ENCODE results near the gene VWDE.
A peak's percentile ranks its signal among the peaks of the same experiment; 100 is the strongest.

Gene VWDE

GRCh38 chr7:12320241-12320986 is 83.3 kb downstream of the VWDE start:
- CTCF ChIA-PET, result no interaction called here
- DNase-seq (ENCODE audit: extremely low spot score), result no peak
- POLR2A ChIA-PET, result no interaction called here

DNA sequence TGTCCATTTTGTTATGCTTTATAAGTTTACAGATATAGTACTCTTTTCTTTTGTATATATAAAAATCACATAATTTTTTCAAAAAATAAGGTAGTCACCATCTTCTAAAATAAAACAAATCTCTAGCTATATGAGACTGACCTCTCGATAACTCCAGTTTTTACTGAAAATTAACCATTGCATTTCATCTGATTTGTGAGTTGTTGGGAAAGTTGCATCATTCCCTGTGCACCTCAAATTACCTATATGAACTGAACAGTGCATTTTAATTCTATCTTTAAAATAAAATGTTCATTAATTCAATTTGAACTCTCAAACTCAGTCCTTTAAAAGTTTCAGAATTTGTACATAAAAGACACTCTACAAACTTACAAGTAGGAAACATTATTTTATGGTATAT is 86.0 kb downstream of the VWDE start:
- DNase-seq (ENCODE audit: extremely low spot score), result no peak
- POLR2A ChIA-PET, result no interaction called here
- TF ChIP-seq ARNT (IDR thresholded peaks at IDR 0.05) (no peak), LEF1 (IDR thresholded peaks at IDR 0.05; ENCODE audit: borderline replicate concordance) (no peak), HDGF (IDR thresholded peaks at IDR 0.05; ENCODE audit: borderline replicate concordance) (no peak), SUZ12 (IDR thresholded peaks at IDR 0.05) (no peak), ELF4 (IDR thresholded peaks at IDR 0.05) (no peak), SP1 (IDR thresholded peaks at IDR 0.05) (no peak), TARDBP (IDR thresholded peaks at IDR 0.05) (no peak), BHLHE40 (IDR thresholded peaks at IDR 0.05; ENCODE audit: borderline replicate concordance) (no peak), L3MBTL2 (conservative IDR thresholded peaks at IDR 0.05) (no peak), CTBP1 (IDR thresholded peaks at IDR 0.05; ENCODE audit: borderline replicate concordance) (no peak)
- CTCF ChIA-PET, result no interaction called here

More at GRCh38 chr7:12320241-12320986, 83.3 kb downstream of the VWDE start:
- TF ChIP-seq FOXM1 (IDR thresholded peaks at IDR 0.05; ENCODE audit: borderline replicate concordance) (no peak), L3MBTL2 (conservative IDR thresholded peaks at IDR 0.05) (no peak), SUZ12 (IDR thresholded peaks at IDR 0.05) (no peak), HDGF (IDR thresholded peaks at IDR 0.05; ENCODE audit: borderline replicate concordance) (no peak), PKNOX1 (IDR thresholded peaks at IDR 0.05) (no peak), SP1 (IDR thresholded peaks at IDR 0.05) (no peak), ARNT (IDR thresholded peaks at IDR 0.05) (no peak), FOXK2 (IDR thresholded peaks at IDR 0.05) (no peak), CTBP1 (IDR thresholded peaks at IDR 0.05; ENCODE audit: borderline replicate concordance) (no peak), ELF4 (IDR thresholded peaks at IDR 0.05) (no peak), FOXA1 (IDR thresholded peaks at IDR 0.05) (no peak), NFRKB (IDR thresholded peaks at IDR 0.05) (no peak), LEF1 (IDR thresholded peaks at IDR 0.05; ENCODE audit: borderline replicate concordance) (no peak)

- ChIA-PET CTCF (no interaction called here), POLR2A (no interaction called here)
- TF ChIP-seq FOXK2 (IDR thresholded peaks at IDR 0.05) (no peak), SUZ12 (IDR thresholded peaks at IDR 0.05) (no peak), CTBP1 (IDR thresholded peaks at IDR 0.05; ENCODE audit: borderline replicate concordance) (no peak)
- DNase-seq (ENCODE audit: extremely low spot score), result no peak
Observed at GRCh38 chr7:12316925-12317324, 86.7 kb downstream of the VWDE start.

- TF ChIP-seq L3MBTL2 (conservative IDR thresholded peaks at IDR 0.05) (no peak), NFRKB (IDR thresholded peaks at IDR 0.05) (no peak), ARNT (IDR thresholded peaks at IDR 0.05) (no peak), FOXK2 (IDR thresholded peaks at IDR 0.05) (no peak), LEF1 (IDR thresholded peaks at IDR 0.05; ENCODE audit: borderline replicate concordance) (no peak), FOXM1 (IDR thresholded peaks at IDR 0.05; ENCODE audit: borderline replicate concordance) (no peak), ELF4 (IDR thresholded peaks at IDR 0.05) (no peak)
- CTCF ChIA-PET, result no interaction called here
- no peak for DNase-seq (ENCODE audit: extremely low spot score)
- POLR2A ChIA-PET, result no interaction called here
Observed at GRCh38 chr7:12315049-12315448, 88.6 kb downstream of the VWDE start.

DNA sequence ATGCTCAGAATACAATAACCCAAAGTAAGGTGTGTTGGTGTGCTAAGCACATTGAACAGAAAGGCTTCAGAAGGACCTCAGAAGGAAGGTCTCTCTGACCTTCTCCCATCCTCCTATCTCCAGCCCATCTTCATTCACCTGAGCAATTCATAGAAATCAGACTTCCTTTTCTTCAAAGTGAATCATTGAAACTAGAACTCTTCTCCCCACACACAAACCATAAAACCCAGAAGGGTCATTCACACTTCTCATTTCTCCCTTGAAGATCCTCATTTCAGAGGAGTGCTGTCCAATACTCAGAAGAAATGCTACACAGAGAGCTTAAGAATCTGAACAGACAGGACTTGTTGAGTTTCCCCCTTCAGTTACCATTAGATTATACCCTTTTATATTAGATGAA is 89.5 kb downstream of the VWDE start:
- CTCF ChIA-PET, result no interaction called here
- POLR2A ChIA-PET, result no interaction called here
- no peak for TF ChIP-seq NFRKB (IDR thresholded peaks at IDR 0.05)
- TF ChIP-seq HDGF (IDR thresholded peaks at IDR 0.05; ENCODE audit: borderline replicate concordance), result no peak
- DNase-seq (ENCODE audit: extremely low spot score), result no peak

GRCh38 chr7:12305502-12305901 is 98.2 kb downstream of the VWDE start:
- CTCF ChIA-PET, result no interaction called here
- POLR2A ChIA-PET, result no interaction called here
- DNase-seq (ENCODE audit: extremely low spot score), result no peak
- no peak for TF ChIP-seq SUZ12 (IDR thresholded peaks at IDR 0.05)
- TF ChIP-seq ZNF384 (IDR thresholded peaks at IDR 0.05), result no peak
- no peak for TF ChIP-seq HDGF (IDR thresholded peaks at IDR 0.05; ENCODE audit: borderline replicate concordance)
- TF ChIP-seq TARDBP (IDR thresholded peaks at IDR 0.05), result no peak
- no peak for TF ChIP-seq ELF4 (IDR thresholded peaks at IDR 0.05)
- TF ChIP-seq ARNT (IDR thresholded peaks at IDR 0.05), result no peak
- no peak for TF ChIP-seq NFRKB (IDR thresholded peaks at IDR 0.05)
- no peak for TF ChIP-seq FOXK2 (IDR thresholded peaks at IDR 0.05)
- no peak for TF ChIP-seq PKNOX1 (IDR thresholded peaks at IDR 0.05)
- no peak for TF ChIP-seq L3MBTL2 (conservative IDR thresholded peaks at IDR 0.05)
- no peak for TF ChIP-seq FOXM1 (IDR thresholded peaks at IDR 0.05; ENCODE audit: borderline replicate concordance)
- TF ChIP-seq BHLHE40 (IDR thresholded peaks at IDR 0.05; ENCODE audit: borderline replicate concordance), result no peak

DNA sequence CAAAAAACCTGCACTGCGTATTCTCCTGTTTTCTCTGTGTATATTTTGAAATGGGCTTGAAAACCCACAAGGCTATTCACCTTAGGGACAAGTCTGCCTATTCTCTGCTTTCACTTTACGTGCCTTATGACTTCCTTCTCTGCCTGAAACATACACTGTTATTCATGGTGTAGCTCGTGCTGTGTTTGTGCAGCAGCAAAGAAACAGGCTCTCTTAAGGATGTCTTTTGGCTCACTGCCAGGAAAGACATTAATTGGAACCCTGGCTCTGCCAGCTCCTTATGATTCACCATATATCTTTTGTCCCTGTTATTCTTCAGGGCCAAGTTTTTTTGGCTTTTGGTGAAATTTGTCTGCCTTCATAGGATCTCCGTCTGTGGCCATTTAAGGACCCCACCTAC is 100.2 kb downstream of the VWDE start:
- peak; percentile 16 for DNase-seq (ENCODE audit: extremely low spot score)
- ChIA-PET POLR2A (no interaction called here), CTCF (no interaction called here)
- no peak for TF ChIP-seq ARNT (IDR thresholded peaks at IDR 0.05)
- TF ChIP-seq ELF4 (IDR thresholded peaks at IDR 0.05), result no peak
- no peak for TF ChIP-seq BHLHE40 (IDR thresholded peaks at IDR 0.05; ENCODE audit: borderline replicate concordance)
- TF ChIP-seq L3MBTL2 (conservative IDR thresholded peaks at IDR 0.05), result no peak
- no peak for TF ChIP-seq ZNF384 (IDR thresholded peaks at IDR 0.05)
- no peak for TF ChIP-seq HDGF (IDR thresholded peaks at IDR 0.05; ENCODE audit: borderline replicate concordance)
- TF ChIP-seq FOXA1 (IDR thresholded peaks at IDR 0.05), result no peak
- no peak for TF ChIP-seq NFRKB (IDR thresholded peaks at IDR 0.05)
- no peak for TF ChIP-seq SP1 (IDR thresholded peaks at IDR 0.05)
- TF ChIP-seq FOXK2 (IDR thresholded peaks at IDR 0.05), result no peak
- TF ChIP-seq SUZ12 (IDR thresholded peaks at IDR 0.05), result no peak
- TF ChIP-seq PKNOX1 (IDR thresholded peaks at IDR 0.05), result no peak
- TF ChIP-seq LEF1 (IDR thresholded peaks at IDR 0.05; ENCODE audit: borderline replicate concordance), result no peak
- TF ChIP-seq CTBP1 (IDR thresholded peaks at IDR 0.05; ENCODE audit: borderline replicate concordance), result no peak
- TF ChIP-seq FOXM1 (IDR thresholded peaks at IDR 0.05; ENCODE audit: borderline replicate concordance), result no peak
- TF ChIP-seq TARDBP (IDR thresholded peaks at IDR 0.05), result no peak

All from HEK293T (cell line).